KMS-11 (cell line): Measurements from ENCODE around the gene ABHD12B.

Experiments used
- H2AFZ ChIP-seq: fragments of 200-600 bp; sonication (generic); 2 replicates; pipeline ENCODE4 v1.6.1; 2016; ENCODE audit warnings: antibody characterized with exemption, mixed run types, low read depth
- H3K27ac ChIP-seq: fragments of 200-600 bp; sonication (generic); 2 replicates; pipeline ENCODE4 v1.6.1; 2016; ENCODE audit warnings: mild to moderate bottlenecking, mixed run types
- H3K27me3 ChIP-seq: fragments of 200-600 bp; sonication (generic); 2 replicates; pipeline ENCODE4 v1.6.1; 2017; ENCODE audit warnings: mild to moderate bottlenecking, low read depth, mixed run types, moderate library complexity; ENCODE audit not compliant: insufficient read depth
- H3K36me3 ChIP-seq: fragments of 200-600 bp; sonication (generic); 2 replicates; pipeline ENCODE4 v1.6.1; 2017; ENCODE audit warnings: mild to moderate bottlenecking, mixed run types; ENCODE audit not compliant: insufficient read depth
- H3K4me1 ChIP-seq: fragments of 200-600 bp; sonication (generic); 2 replicates; pipeline ENCODE4 v1.6.1; 2016; ENCODE audit warnings: mild to moderate bottlenecking, low read depth, mixed run types; ENCODE audit not compliant: poor library complexity, severe bottlenecking
- H3K4me2 ChIP-seq: fragments of 200-600 bp; sonication (generic); 2 replicates; pipeline ENCODE4 v1.7.0; 2016; ENCODE audit warnings: mild to moderate bottlenecking, mixed run types
- H3K4me3 ChIP-seq: fragments of 200-600 bp; sonication (generic); IDR thresholded peaks from 2 replicates; pipeline ENCODE4 v1.6.1; 2017; ENCODE audit warnings: low read depth, low read length, mixed read lengths; ENCODE audit not compliant: insufficient read depth
- H3K79me2 ChIP-seq: fragments of 200-600 bp; sonication (generic); 2 replicates; pipeline ENCODE4 v1.6.1; 2016; ENCODE audit warnings: low read depth, mixed run types; ENCODE audit not compliant: insufficient read depth
- H3K9ac ChIP-seq: fragments of 200-600 bp; sonication (generic); 2 replicates; pipeline ENCODE4 v1.6.1; 2016; ENCODE audit warnings: mild to moderate bottlenecking, mixed run types
- H4K20me1 ChIP-seq: fragments of 200-600 bp; sonication (generic); 2 replicates; pipeline ENCODE4 v1.6.1; 2016; ENCODE audit warnings: mild to moderate bottlenecking, mixed run types; ENCODE audit not compliant: insufficient read depth
- TF ChIP-seq, protein P1 (sequence below): fragments of 200-600 bp; sonication (generic); conservative IDR thresholded peaks from 2 replicates; pipeline ENCODE4 v1.6.1; 2017; ENCODE audit warnings: low read depth, mild to moderate bottlenecking, antibody characterized with exemption, low read length, moderate library complexity, mixed read lengths

Gene ABHD12B

DNA sequence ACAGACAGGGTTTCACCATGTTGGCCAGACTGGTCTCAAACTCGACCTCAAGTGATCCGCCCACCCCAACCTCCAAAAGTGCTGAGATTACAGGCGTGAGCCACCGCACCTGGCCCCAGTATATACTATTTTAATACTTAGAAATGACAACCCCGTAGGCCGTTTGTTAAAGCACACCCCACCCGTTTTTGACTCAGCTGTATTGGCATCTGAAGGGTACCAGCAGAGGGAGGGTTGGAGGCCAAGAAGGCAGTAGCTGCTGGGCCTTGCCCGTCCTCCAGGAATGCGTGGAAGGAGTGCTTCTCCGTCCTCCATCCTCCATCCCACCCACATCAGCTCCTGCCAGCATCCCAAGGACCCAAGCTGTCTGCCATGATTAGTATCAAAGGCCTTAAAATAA is 34.6 kb upstream of the ABHD12B start:
- no peaks in the 10 kb centered on the region for H4K20me1 ChIP-seq
- H3K4me1 ChIP-seq, result peaks cover 8% of the 10 kb centered on the region
- H3K27me3 ChIP-seq, result no peaks in the 10 kb centered on the region
- H3K79me2 ChIP-seq, result no peaks in the 10 kb centered on the region
- no peak overlapping the region for H3K27ac ChIP-seq
- no peak overlapping the region for H3K9ac ChIP-seq
- no peaks in the 10 kb centered on the region for H3K36me3 ChIP-seq
- no peak overlapping the region for H3K4me3 ChIP-seq
- H2AFZ ChIP-seq, result no peak overlapping the region
- H3K4me2 ChIP-seq, result no peak overlapping the region
- TF ChIP-seq, protein P1, sequence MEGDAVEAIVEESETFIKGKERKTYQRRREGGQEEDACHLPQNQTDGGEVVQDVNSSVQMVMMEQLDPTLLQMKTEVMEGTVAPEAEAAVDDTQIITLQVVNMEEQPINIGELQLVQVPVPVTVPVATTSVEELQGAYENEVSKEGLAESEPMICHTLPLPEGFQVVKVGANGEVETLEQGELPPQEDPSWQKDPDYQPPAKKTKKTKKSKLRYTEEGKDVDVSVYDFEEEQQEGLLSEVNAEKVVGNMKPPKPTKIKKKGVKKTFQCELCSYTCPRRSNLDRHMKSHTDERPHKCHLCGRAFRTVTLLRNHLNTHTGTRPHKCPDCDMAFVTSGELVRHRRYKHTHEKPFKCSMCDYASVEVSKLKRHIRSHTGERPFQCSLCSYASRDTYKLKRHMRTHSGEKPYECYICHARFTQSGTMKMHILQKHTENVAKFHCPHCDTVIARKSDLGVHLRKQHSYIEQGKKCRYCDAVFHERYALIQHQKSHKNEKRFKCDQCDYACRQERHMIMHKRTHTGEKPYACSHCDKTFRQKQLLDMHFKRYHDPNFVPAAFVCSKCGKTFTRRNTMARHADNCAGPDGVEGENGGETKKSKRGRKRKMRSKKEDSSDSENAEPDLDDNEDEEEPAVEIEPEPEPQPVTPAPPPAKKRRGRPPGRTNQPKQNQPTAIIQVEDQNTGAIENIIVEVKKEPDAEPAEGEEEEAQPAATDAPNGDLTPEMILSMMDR, result no peak

DNA sequence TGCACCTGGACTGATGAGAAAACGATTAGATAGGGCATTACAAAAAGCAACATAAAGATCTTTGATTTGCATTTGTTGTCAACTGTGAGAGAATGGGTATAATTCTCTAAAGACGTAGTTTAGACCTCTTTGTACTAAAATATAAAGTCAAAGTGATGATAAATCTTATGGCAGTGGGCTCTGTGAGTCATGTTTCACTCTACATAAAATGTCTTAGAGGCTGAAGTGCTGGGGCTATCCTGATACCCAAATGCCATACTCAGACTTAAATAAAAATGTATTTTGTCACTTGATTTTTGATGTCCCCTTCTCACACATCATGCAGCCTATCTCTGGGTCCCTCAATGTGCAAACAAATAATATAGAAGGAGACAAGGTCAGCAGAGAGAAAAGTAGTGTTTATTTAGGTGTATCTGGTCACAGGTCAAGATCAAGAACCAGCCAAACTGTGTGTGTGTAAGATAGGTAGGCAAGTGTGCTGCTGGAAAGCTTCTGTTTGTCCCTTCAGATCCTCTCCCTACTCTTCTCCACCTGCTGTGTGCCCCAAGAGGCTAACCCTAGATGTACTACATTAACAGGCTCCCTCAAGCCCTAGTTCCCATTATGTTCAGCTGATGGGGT is 33.9 kb upstream of the ABHD12B start:
- no peaks in the 10 kb centered on the region for H3K79me2 ChIP-seq
- no peaks in the 10 kb centered on the region for H3K36me3 ChIP-seq
- TF ChIP-seq, protein P1, result no peak
- H2AFZ ChIP-seq, result no peak overlapping the region
- no peaks in the 10 kb centered on the region for H3K27me3 ChIP-seq
- no peak overlapping the region for H3K27ac ChIP-seq
- no peak overlapping the region for H3K9ac ChIP-seq
- H3K4me2 ChIP-seq, result no peak overlapping the region
- no peak overlapping the region for H3K4me3 ChIP-seq
- no peaks in the 10 kb centered on the region for H4K20me1 ChIP-seq
- peaks cover 8% of the 10 kb centered on the region for H3K4me1 ChIP-seq

- no peak overlapping the region for H3K9ac ChIP-seq
- no peaks in the 10 kb centered on the region for H3K27me3 ChIP-seq
- H3K36me3 ChIP-seq, result no peaks in the 10 kb centered on the region
- no peaks in the 10 kb centered on the region for H3K79me2 ChIP-seq
- TF ChIP-seq, protein P1, result no peak
- no peak overlapping the region for H3K27ac ChIP-seq
- H3K4me2 ChIP-seq, result no peak overlapping the region
- peaks cover 8% of the 10 kb centered on the region for H3K4me1 ChIP-seq
- H4K20me1 ChIP-seq, result no peaks in the 10 kb centered on the region
- H3K4me3 ChIP-seq, result no peak overlapping the region
- no peak overlapping the region for H2AFZ ChIP-seq
These were observed 32.8 kb upstream of the ABHD12B start for GRCh38 chr14:50839048-50839447.

DNA sequence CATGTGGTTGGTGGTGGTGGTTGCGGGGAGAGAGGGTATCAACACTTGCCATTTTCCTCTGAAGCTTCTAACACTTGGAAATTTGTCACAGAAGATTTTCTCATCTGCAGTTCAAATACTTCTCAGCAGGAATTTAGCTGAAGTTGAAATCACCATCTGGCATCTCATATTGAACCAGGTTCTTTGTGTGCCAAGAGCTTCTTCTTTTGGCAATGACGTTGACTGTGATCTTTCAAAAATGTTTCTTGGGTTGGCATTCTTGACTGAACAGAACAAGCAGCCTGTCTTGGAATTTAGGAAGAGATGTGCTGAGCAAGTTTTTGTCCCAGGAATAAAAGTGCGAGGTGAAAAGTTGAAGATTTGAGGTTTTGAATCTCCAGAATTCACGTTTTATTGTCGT is 32.2 kb upstream of the ABHD12B start:
- Histone ChIP-seq H3K27me3 (no peaks in the 10 kb centered on the region), H3K4me3 (no peak overlapping the region), H3K4me2 (no peak overlapping the region), H2AFZ (no peak overlapping the region), H3K36me3 (no peaks in the 10 kb centered on the region), H3K4me1 (peaks cover 8% of the 10 kb centered on the region), H3K9ac (no peak overlapping the region), H4K20me1 (no peaks in the 10 kb centered on the region), H3K27ac (no peak overlapping the region), H3K79me2 (no peaks in the 10 kb centered on the region)
- TF ChIP-seq, protein P1, result no peak
